ENCODE measurements around the gene ATXN7.
A peak's percentile ranks its signal among the peaks of the same experiment; 100 is the strongest.

The ATXN7 gene

DNA sequence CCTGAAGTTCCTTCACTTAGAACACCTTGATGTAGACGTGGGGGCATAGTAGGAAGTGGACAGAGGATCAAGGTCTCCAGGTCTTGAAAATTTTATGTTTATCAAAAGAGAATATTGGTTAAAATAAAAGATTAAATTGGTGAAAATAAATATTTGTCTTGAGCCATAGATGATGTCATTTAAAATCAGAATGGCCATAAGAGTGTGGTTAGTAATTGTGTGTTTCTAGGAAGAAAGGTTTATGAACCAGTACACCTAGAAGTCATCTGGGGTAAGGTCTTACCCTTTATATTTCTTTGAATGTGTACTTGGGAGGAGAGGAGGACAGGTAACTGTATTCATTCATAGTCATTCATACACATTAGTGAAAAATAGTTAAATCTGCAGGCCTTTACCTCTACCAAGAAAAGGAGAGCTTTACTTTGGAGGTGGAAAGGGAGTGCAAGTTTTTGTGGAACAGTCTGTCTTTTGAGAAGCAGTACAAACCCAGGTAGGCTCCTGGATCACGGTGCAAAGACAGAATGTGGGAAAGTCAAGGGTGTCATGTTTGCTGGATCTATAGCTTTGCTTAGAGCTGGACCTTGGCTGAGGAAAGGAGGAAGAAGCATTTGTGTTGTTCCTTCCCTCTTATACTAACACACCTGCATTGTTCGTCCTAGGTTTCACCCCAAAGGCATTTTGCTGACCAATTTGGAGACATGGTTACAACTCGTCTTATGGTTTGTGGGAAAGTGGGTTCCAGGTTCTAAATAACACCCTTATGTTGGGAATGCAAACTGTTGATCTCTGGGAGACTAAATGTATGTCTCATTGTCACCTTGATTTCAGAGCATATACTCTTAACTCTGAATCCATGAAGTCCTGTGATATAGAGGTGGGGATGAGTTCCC, 42.3 kb downstream of the ATXN7 start:
- no peak for DNase-seq (ENCODE audit: low read depth in 3 of 3)

- DNase-seq (ENCODE audit: low read depth in 3 of 3): no peak
Observed at GRCh38 chr3:63908081-63908736, 44.5 kb downstream of the ATXN7 start.

- no peak for DNase-seq (ENCODE audit: low read depth in 3 of 3)
Observed at GRCh38 chr3:63908776-63909175, 45.1 kb downstream of the ATXN7 start.

- no peak for DNase-seq (ENCODE audit: low read depth in 3 of 3)
Observed at GRCh38 chr3:63909431-63909830, 45.8 kb downstream of the ATXN7 start.

- DNase-seq (ENCODE audit: low read depth in 3 of 3): no peak
Observed at GRCh38 chr3:63910001-63910400, 46.3 kb downstream of the ATXN7 start.

GRCh38 chr3:63910891-63911290, 47.2 kb downstream of the ATXN7 start:
- no peak for DNase-seq (ENCODE audit: low read depth in 3 of 3)

DNA sequence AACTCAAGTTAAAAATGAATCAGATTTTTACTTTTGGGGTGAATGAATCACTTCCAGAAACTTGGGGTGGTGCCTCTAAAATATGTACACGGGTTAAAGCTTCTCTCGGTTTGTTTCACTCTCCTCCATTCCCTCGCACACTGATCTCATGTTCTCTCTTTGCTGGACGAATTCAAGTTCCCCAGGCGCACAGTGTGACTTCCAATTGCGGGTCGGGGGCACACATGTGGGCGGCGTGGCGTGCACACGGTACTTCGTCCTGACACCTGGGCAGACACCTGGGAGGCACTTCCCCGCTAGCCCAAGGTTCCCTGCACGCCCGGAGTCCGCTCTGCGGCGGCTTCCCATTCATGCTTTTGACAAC, 47.8 kb downstream of the ATXN7 start:
- DNase-seq (ENCODE audit: low read depth in 3 of 3): peak; percentile 3 to 36 (median 33)

DNA sequence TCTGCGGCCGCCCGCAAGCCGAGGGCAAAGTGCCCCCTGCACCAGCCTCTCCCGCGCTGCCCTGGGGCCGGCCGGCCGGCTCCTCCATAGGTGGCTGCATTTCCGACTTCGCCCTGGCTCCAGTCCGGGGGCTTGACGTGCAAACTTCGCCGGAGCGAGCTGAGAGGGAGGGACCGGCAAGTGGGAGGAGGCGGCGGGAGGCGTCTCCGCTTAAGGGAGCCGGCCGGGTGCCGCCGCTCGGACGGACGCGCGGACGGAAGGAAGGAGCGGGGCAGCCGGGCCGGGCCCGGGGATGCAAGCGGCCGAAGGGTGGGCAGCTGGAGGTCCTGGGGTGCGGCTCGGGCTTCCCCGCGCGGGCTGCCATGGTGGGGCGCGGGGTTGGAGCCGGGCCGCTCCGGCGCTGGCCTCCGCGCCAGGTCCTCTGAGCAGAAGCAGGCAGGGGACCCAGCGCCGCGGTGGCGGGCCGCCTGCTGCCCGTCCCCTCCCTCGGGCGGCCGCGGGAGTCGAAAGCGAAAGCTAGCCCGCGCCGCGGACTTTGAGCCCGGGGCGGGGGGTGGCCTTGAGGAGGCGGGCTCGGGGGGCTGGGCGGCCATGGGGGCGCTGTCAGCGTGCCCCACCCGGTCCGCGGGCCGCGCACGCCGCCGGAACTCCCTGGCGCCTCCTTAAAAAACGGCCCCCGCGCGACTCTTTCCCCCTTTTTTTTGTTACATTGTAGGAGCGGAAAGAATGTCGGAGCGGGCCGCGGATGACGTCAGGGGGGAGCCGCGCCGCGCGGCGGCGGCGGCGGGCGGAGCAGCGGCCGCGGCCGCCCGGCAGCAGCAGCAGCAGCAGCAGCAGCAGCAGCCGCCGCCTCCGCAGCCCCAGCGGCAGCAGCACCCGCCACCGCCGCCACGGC, 48.5 kb downstream of the ATXN7 start, which contains the start of gene SCAANT1:
Gene SCAANT1, minus strand, starts transcription at position 511 of the 895 bp plus-strand sequence.
- peak; percentile 57 to 74 (median 63) for DNase-seq (ENCODE audit: low read depth in 3 of 3)

GRCh38 chr3:63912768-63913588, 49.3 kb downstream of the ATXN7 start:
- peak; percentile 20 to 29 (median 28) for DNase-seq (ENCODE audit: low read depth in 3 of 3)

DNA sequence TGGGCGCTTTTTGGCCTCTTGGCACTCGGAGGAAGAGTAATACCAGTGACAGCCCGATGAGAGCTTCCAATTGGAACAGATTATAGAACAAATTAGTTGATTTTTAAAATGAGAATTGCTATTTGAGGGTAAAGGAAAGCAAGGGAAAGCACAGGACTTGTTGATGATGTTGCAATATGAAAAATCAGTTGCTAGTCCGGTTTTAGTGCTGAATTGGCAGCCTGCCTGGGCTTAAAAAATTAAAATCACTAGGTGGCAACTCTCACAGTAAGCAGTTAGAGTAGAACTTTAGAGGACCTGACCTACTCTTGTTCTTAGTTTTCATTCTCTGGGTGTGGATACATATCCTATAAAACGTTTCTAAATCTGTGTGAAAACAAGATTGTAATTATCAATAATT, 50.6 kb downstream of the ATXN7 start:
- no peak for DNase-seq (ENCODE audit: low read depth in 3 of 3)

GRCh38 chr3:63918321-63918720, 54.7 kb downstream of the ATXN7 start:
- DNase-seq (ENCODE audit: low read depth in 3 of 3): no peak

GRCh38 chr3:63920001-63920400, 56.3 kb downstream of the ATXN7 start:
- no peak for DNase-seq (ENCODE audit: low read depth in 3 of 3)

DNA sequence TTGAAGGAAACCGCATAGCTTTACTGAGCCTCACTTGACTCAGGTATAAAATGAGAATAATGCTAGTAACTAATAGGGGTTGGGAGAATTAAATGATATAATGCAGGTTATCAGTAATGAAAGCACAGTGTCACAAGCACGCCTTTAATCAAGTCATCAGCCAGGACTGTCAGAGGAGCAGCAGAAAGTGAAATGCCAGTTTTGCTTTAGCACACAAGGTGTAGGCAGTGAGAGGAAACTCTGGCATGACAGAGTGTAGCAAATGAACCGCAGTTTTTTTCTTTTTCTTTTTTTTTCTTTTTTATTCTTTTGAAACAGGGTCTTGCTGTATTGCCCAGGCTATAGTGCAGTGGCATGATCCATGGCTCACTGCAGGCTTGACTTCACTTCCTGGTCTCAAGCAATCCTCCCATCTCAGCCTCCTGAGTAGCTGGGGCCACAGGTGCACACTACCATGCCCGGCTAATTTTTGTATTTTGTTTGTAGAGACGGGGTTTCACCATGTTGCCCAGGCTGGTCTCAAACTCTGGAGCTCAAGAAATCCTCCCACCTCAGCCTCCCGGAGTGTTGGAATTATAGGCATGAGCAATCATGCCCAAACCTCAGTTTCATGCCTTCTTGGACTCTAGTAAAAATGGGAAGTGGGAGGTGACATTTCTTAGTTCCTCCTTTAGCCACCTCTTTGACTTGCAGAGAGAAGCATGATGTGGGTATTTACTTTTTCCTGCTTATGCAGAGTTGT, 58.2 kb downstream of the ATXN7 start:
- no peak for DNase-seq (ENCODE audit: low read depth in 3 of 3)

GRCh38 chr3:63922491-63923199, 59.0 kb downstream of the ATXN7 start:
- DNase-seq (ENCODE audit: low read depth in 3 of 3): no peak

- DNase-seq (ENCODE audit: low read depth in 3 of 3): no peak
Observed at GRCh38 chr3:63926309-63926708, 62.6 kb downstream of the ATXN7 start.

DNA sequence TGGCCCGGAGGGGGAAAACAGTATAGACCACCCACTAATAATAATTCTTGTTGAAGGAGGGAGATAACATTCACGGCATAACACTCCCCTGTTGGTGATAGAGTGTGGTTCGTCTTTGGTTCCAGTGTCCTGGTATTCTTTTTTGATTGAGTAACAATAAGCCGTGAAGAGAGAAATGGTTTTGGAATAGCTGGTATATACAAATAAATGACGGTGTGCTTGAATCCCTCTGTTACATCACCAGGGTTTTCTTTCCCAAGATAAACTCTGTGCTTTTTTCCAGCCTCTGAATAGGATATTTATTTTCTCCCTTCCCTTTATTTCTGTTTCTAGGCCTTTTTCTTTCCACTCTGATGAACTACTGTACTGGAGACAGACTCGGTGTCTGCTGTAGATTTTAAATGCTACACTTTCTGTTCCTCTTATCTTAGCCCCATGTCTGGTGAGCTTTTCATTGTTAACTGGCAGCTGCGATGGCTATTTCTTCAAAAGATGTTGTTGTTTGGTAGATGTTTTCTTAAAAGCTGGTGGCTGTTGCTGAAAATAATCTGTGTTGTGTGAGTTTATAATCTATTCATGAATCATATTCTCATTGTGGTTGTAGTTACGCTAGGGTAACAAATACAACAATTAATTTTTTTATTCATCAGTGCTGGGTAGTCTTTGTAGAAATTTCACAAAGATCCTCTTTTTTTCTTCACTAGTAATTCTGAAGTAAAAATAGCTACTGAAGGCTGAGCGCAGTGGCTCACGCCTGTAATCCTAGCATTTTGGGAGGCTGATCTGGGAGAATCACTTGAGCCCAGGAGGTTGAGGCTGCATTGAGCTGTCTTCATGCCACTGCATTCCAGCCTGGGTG, 64.0 kb downstream of the ATXN7 start:
- DNase-seq (ENCODE audit: low read depth in 3 of 3): no peak

DNA sequence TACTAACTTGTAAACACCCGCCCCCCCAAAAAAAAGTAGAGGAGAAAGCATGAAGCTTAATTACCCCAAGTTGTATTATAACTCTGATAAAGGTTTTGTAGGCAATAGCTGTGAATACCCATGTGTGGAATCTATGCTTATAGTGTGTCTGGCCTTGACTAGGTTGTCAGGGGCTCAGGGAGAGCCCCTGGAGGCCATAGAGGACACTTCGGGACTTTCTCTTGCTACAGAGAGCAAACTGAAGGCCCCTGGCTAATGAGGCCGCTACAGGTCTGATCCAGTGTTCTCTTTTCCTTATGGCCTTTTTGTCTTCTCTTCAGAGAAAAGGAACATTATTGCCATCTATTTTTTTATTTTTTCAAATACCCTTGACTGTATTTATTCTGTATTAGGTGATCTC, 67.6 kb downstream of the ATXN7 start:
- DNase-seq (ENCODE audit: low read depth in 3 of 3): no peak

GRCh38 chr3:63932509-63933212, 69.0 kb downstream of the ATXN7 start:
- no peak for DNase-seq (ENCODE audit: low read depth in 3 of 3)
